Erythroblast (primary cell): ENCODE results near the gene IP6K1.

ENCODE experiments used
- DNase-seq, 2 experiments: peaks; one replicate each; lab custom pipeline; 2025; lab: John Stamatoyannopoulos, UW
- GATA1 ChIP-seq: IDR thresholded peaks from 2 replicates; pipeline ENCODE4 v1.6.1; 2011; ENCODE audit warnings: low read depth, mild to moderate bottlenecking, control low read depth, low read length, moderate library complexity
- POLR2A ChIP-seq: IDR thresholded peaks from 2 replicates; pipeline ENCODE4 v1.6.1; 2011; ENCODE audit warnings: mild to moderate bottlenecking, low read length

IP6K1 gene

DNA sequence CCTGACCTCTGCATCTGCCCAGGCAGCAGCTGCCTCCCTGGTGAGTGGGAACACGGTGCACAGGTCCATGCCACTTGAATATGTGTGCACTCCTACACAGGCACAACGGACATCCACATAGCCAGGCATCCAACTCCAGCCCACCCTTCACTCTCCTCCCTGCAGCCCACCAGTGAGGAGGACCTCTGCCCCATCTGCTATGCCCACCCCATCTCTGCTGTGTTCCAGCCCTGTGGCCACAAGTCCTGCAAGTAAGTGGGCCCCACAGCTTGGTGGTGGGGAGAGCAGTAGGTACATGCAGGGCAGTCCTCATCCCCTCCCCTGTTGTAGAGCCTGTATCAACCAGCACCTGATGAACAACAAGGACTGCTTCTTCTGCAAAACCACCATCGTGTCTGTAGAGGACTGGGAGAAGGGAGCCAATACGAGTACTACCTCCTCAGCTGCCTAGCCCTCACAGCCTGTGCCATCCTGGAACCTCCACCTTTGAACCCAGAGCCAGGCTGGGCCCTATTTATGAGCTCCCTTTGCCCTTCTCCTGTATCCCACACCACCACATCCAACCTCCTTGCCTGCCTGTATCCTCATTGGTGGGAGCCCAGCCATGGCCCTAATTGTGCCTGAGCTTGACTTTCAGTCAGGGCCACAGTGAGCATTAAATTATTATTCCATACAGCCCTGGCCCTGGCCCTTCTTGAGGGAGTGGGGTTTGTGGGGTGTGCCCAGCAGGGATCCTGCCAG, 65.3 kb downstream of the IP6K1 start:
- no peak for DNase-seq
- peak; percentile 64 for TF ChIP-seq POLR2A
- TF ChIP-seq GATA1, result no peak

DNA sequence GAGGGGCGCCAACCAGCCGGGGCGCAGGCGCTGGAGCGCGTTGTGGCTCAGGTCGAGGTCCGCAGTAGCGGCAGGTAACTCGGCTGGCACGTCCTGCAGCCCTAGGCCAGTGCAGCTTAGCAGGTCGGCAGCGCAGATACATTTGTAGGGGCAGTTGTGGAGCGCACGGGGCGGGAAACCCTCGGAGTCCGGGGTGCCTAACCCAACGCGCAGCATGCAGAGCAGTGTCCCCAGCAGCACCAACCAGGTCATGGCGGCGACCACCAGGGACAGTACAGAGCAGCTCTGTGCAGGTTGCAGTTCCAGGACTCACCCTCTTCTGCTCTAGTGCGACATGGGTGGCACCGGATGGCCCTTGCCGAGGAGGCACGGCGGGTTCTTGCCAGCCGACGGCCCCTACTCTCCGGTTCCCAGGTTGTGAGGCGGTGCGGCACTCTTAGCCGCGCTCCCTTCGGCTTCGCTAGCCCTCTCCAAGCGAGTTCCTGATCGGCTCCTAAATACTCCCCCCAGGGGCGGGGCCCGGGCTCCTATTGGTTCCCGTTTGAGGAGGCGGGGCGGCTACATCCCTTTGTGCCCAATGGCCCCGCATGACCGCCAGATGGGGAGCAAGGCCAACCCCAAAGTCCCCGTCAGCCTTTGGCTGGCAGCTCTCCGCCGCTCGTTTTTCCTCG, 67.0 kb downstream of the IP6K1 start, which contains the start of gene AMIGO3:
Gene AMIGO3 (minus strand): TSS at position 471 of the 671 bp plus-strand sequence. CDS start 219 bp downstream, at position 252.
- peak; percentile 91 for DNase-seq
- TF ChIP-seq POLR2A (peak; percentile 75), GATA1 (no peak)

DNA sequence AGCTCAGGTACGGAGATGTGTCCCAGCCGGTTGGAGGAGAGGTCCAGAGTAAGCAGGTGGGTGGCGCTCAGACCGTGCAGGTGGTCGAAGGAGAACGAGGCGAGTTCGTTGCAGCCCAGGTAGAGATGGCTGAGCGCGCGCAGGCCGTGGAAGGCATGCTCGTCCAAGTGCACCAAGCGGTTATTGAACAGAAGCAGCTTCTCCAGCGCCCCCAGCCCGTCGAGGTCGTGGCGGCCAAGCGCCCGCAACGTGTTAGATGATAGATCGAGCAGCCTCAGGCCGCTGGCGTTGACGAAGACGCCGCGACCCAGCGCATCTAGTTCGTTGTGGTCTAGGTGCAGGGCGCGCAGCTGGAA, 67.5 kb downstream of the IP6K1 start:
- DNase-seq, result no peak
- no peak for TF ChIP-seq GATA1
- TF ChIP-seq POLR2A, result no peak

DNA sequence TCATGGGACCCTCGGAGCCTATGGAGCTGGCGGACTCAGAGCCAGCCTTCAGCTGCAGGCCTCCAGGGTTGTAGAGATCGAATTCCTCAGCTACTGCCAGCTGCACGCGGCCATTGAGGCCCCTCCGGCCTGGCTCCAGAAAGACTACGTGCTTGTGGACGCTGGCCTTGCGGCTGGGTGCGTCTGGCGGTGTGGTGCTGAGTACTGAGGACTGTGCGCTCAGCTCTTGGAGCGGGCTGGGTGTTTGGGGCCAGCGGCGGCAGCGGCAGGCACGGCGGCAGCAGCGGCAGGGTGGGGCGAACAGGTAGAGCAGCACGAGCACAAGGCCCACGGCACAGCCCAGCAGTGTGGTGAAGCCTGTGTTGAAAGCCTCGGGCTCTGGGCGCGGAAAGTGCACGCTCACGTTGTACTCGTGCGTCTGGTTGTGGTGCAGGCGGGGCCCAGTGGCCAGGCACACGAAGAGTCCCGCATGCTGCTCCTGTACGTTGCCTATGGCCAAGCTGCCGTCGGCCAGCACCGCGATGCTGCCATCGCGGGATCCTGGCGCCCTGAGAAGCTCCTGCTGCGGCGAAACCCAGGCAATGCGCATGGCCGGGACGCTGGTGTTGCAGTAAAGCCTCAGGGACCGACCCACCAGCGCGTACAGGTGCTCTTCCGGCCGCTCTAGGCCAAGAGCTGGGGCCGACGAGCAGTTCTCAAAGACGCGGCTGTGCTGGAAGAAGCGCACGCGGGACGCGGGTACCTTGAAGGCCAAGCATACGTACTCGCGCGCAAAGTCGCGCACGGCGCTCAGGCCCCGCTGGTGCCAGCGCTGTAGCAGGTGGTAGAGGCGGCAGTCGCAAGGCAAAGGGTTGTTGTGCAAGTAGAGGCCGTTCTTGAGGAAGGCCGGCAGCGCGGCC, 68.1 kb downstream of the IP6K1 start:
- TF ChIP-seq POLR2A, result no peak
- no peak for TF ChIP-seq GATA1
- peak; percentile 41 to 48 for DNase-seq

DNA sequence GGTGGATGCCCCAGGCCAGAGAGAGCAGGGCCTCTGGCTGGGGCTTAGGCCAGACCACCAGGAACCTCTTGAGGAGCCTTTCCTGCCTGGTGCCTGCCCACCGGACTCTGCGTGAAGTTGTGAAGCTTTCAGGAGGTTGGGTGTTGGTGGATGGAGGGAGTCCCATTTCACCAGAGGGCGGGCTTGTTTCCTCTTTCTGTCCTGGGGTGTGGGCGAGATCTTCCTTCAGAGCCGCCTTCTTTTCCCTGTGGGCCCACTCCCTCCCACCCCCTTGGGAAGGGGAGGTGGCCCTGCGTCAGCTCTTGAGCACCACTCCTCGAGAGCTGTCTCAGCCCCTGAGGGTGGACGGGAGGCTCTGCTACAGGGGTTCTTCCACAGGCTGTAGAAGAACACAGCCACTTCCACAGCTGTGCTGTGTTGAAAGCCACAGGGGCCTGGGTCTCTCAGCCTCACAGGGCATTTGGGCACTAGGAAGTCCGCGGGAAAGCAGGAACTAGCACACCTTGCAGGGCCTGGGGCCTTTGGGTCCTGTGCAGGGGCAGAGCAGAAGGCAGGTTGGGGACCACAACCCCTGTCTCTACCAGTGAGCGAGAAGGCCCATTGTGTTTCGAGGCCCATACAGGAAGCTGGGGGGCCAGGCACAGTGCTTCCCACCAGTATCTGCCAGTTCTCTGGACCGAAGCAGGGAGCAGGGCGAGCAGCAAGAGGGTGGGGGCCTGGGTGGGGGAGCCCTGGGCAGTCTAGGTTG, 69.0 kb downstream of the IP6K1 start:
- no peak for DNase-seq
- TF ChIP-seq GATA1, result no peak
- TF ChIP-seq POLR2A, result no peak

DNA sequence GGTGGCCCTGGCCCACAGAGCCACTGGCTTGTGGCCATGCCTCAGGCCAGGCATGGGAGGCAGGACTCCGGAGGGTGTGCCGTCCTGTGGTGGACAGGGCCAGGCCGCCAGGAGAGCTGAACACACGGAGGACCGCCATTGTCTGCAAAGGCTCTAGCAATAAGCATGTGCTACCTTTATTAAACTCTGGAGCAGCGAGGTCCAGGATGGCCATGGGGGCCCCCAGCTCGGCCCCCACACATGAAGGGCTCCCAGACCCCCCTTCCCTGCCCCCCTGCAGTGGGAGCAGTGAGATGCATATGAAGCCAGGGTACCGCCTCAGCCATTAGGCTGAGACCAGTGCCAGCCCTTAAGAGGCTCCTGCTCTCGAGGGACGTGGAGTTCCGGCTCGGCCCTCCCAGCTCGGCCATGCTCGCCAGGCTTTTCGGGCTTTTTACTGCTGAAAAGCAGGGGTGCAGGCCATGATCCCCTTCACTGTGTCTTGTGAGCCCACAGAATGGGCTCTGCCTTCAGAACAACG, 69.6 kb downstream of the IP6K1 start:
- DNase-seq, result no peak
- TF ChIP-seq POLR2A (no peak), GATA1 (no peak)

DNA sequence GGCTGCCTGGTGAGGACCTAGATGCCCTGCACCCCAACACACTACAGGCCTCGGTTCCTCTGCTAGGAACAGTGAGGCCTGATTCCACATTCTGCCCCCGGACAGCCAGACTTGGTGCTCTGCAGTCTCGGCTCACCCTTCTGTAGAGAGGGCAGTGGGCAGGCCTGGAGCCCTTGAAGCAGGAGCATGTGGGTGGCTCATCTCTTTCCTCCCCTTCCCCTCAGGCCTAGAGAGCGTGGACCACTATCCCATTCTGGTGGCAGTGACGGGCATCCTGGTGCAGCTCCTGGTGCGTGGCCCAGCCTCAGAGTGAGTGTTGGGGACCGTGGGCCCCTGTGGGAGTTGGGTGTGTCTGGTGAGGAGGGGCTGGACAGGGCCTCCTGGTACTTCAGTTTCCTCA, 70.2 kb downstream of the IP6K1 start:
- no peak for TF ChIP-seq POLR2A
- no peak for TF ChIP-seq GATA1
- DNase-seq, result no peak

DNA sequence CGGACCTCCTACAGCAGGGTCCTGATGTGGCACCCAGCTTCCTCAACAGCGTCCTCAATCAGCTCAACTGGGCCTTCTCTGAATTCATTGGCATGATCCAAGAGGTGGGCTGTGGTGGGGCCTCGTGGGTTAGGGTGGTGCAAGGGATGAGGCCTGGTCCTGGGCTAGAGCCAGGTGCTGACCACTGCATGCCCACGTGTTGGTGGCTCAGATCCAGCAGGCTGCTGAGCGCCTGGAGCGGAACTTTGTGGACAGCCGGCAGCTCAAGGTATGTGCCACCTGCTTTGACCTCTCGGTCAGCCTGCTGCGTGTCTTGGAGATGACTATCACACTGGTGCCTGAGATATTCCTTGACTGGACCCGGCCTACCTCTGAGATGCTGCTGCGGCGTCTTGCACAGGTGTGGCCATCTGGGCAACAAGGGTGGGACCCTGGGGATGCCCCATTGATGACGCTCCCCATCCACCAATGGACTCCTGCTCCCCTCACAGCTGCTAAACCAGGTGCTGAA, 70.7 kb downstream of the IP6K1 start:
- no peak for DNase-seq
- TF ChIP-seq GATA1, result no peak
- TF ChIP-seq POLR2A, result no peak

DNA sequence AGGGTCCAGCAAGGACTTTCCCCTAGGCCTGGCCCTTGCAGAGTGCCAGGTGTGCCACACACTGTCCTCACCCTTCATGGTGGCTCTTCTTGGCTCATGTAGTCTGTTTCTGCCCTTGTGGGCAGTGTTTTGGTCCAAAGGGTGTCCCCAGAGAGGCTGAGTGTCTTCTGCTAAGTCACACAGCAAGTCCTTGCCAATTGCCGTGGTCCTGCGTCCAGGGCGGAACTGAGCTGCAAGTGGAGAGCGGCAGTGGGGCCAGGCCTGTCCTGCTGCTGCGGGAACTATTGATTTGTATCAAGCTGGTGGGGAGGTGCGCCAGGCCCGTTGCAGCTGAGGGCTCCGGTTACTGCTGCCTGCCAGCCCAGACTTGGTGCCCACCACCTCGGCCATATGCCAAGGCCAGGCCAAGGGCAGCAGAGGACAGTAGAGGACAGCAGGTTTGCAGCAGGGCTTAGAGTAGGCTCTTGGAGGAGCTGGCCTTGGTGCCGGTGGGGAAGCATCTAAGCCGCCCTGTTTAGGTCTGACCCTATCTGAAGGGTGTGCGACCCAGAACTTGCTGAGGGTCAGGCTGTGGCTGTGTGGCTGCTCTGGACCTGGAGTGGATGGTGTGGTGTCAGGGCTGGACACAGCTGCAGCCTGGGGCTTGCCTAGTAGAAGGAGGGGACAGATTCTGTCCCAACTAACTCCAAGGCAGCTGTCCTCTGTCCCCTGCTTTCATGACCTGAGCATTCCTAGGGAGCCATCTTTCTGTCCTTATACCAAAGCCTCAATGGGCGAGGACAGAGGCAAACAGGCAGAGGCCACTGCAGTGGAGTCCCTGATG, 71.4 kb downstream of the IP6K1 start:
- TF ChIP-seq POLR2A (no peak), GATA1 (no peak)
- DNase-seq, result no peak

DNA sequence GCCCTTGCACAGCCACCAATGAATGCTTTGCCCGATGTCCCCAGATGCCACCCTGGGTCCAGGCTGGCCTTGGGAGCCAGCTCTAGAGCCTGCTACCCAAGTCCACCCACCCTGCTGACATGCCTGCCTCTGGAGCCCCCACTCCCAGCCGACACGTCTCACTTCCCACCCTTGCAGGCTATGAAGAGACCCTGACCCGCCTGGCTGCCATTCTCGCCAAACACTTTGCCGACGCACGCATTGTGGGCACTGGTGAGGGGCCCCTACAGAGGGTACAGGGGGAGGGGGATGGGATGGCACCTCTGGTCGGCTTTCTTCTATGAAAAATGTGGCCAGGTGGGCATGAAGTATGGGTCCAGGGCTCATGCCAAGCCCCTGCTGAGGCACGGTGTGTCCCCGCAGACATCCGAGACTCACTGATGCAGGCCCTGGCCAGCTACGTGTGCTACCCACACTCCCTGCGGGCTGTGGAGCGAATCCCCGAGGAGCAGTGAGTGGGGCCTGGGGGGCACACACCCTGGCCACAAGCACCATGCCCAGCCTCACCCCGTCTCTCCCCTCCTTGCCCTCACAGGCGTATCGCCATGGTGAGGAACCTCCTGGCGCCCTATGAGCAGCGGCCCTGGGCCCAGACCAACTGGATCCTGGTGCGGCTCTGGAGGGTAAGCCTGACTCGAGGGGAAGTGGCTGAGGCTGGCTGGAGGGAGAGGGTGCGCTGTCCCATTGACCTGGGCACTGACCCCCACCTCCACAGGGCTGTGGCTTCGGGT, 72.8 kb downstream of the IP6K1 start:
- DNase-seq, result no peak
- TF ChIP-seq GATA1, result no peak
- peak; percentile 1 for TF ChIP-seq POLR2A

DNA sequence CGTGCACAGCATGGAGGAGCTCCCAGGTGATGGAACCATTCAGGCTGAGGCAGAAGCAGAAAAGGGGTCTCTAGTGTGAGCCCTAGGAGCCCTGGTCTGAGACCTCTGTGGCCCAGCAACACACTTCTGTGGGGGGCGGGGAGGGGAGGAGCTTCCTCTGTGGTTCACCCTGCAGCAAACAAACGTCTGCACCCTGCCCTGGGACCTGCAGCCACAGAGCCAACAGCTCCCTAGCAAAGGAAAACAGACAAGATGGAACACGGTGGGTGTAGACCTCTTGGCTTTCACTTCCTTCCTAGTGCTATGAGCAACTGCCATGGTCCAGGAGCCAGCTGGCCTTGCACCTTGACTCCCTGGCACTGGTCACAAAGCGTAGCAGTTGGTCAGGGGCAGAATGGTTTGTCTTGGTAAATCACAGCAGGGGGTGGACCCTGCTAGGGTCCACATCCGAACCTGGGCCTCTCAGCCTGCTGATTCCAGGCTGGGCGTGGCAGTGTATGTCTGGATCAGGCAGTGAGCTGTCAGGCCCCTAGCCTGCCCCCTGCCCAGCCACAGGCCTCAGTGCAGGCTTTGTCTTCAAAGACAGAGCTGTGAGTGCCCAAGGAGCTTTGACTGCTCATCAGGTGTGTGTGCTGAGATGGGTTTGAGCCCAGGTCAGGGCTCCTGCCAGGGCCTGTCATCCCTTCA, 73.6 kb downstream of the IP6K1 start:
- DNase-seq, result no peak
- no peak for TF ChIP-seq GATA1
- peak; percentile 18 for TF ChIP-seq POLR2A
